PFSK-1 (cell line): ENCODE results near the gene MTA2.

Experiments
- FOXP2 ChIP-seq: optimal IDR thresholded peaks from 2 replicates; pipeline ENCODE3; 2011; ENCODE audit warnings: borderline replicate concordance, control low read depth, inconsistent platforms; ENCODE audit not compliant: insufficient read depth; ENCODE audit errors: extremely low read length, extremely low read depth
- POLR2AphosphoS5 ChIP-seq: IDR thresholded peaks from 2 replicates; pipeline ENCODE4 v1.6.1; 2012; ENCODE audit warnings: low read depth, mild to moderate bottlenecking, control low read depth, low read length, moderate library complexity
- SIN3A ChIP-seq: IDR thresholded peaks from 2 replicates; pipeline ENCODE4 v1.6.1; 2012; ENCODE audit warnings: mild to moderate bottlenecking, low read length, moderate library complexity, borderline replicate concordance; ENCODE audit not compliant: insufficient read depth
- TAF1 ChIP-seq: IDR thresholded peaks from 2 replicates; pipeline ENCODE4 v1.6.1; 2012; ENCODE audit warnings: low read length, control low read depth, borderline replicate concordance; ENCODE audit not compliant: insufficient read depth
- TF ChIP-seq, protein P1 (sequence below), 2 experiments: IDR thresholded peaks; 2 replicates each; pipeline versions ENCODE4 v1.6.1 to v1.8.0; 2011 to 2012; ENCODE audit warnings: low read depth in 2 of 2, low read length in 2 of 2, control low read depth in 1 of 2, inconsistent platforms in 1 of 2, mild to moderate bottlenecking in 1 of 2, moderate library complexity in 1 of 2; ENCODE audit not compliant: insufficient read depth in 1 of 2

The MTA2 gene

GRCh38 chr11:62578541-62578940 lies 23.1 kb downstream of the MTA2 start:
- TF ChIP-seq FOXP2 (no peak), TAF1 (no peak), SIN3A (no peak), POLR2AphosphoS5 (no peak)
- TF ChIP-seq, protein P1, sequence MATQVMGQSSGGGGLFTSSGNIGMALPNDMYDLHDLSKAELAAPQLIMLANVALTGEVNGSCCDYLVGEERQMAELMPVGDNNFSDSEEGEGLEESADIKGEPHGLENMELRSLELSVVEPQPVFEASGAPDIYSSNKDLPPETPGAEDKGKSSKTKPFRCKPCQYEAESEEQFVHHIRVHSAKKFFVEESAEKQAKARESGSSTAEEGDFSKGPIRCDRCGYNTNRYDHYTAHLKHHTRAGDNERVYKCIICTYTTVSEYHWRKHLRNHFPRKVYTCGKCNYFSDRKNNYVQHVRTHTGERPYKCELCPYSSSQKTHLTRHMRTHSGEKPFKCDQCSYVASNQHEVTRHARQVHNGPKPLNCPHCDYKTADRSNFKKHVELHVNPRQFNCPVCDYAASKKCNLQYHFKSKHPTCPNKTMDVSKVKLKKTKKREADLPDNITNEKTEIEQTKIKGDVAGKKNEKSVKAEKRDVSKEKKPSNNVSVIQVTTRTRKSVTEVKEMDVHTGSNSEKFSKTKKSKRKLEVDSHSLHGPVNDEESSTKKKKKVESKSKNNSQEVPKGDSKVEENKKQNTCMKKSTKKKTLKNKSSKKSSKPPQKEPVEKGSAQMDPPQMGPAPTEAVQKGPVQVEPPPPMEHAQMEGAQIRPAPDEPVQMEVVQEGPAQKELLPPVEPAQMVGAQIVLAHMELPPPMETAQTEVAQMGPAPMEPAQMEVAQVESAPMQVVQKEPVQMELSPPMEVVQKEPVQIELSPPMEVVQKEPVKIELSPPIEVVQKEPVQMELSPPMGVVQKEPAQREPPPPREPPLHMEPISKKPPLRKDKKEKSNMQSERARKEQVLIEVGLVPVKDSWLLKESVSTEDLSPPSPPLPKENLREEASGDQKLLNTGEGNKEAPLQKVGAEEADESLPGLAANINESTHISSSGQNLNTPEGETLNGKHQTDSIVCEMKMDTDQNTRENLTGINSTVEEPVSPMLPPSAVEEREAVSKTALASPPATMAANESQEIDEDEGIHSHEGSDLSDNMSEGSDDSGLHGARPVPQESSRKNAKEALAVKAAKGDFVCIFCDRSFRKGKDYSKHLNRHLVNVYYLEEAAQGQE (IDR thresholded peaks at IDR 0.05; ENCODE audit: insufficient read depth in 1 of 2, low read depth in 2 of 2, low read length in 2 of 2) = no peak

- TF ChIP-seq, protein P1 (IDR thresholded peaks at IDR 0.05; ENCODE audit: insufficient read depth in 1 of 2, low read depth in 2 of 2, low read length in 2 of 2) = no peak
- TF ChIP-seq FOXP2 = no peak
- TF ChIP-seq TAF1 = no peak
- TF ChIP-seq SIN3A = no peak
- TF ChIP-seq POLR2AphosphoS5 = no peak
These were observed 24.5 kb downstream of the MTA2 start for GRCh38 chr11:62577046-62577714.

DNA sequence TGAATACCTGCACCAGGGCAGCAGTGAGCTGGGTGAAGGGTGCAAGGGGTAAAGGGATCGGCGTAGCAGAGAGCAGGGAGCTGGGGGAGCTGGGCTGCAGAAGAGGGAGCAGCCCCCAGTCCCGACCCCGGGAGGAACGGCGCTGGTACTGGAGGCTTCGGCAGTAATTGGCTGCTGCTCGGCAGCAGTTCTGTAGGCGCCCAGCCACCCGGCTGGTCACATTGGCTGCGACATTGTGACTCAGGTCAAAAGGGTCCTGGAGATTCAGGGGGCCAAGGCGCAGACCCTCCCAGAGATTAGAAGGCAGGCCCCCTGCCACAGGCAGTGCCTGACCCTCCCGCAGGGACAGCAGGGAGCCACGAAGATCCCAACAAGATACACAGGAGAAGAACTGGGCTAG lies 25.8 kb downstream of the MTA2 start:
- TF ChIP-seq POLR2AphosphoS5 (no peak), TAF1 (no peak), SIN3A (no peak), FOXP2 (no peak)
- TF ChIP-seq, protein P1 (IDR thresholded peaks at IDR 0.05; ENCODE audit: insufficient read depth in 1 of 2, low read depth in 2 of 2, low read length in 2 of 2) = no peak

DNA sequence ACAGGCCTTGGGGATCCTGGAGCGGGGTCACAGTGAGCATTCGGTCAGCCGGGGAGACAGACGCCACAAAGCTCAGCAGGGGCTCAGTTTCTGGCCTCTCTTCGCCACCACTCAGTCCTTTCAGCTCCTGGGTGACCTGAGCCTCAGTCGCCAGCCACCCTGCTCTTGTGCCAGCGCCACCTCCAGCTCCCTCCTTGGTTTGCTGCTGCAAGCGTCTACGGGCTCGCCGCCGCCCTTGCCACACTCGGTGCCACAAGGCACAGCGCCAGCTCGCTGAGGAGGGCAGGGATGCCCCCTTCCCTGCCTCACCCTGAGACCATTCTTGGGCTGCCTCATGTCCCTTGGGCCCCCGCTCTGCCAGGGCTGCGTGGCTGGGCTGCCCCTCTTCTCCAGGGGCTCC lies 26.5 kb downstream of the MTA2 start:
- TF ChIP-seq FOXP2 (no peak), SIN3A (no peak)
- TF ChIP-seq, protein P1 (IDR thresholded peaks at IDR 0.05; ENCODE audit: insufficient read depth in 1 of 2, low read depth in 2 of 2, low read length in 2 of 2) = no peak
